Measurements from ENCODE around the gene MYCN.

DNA sequence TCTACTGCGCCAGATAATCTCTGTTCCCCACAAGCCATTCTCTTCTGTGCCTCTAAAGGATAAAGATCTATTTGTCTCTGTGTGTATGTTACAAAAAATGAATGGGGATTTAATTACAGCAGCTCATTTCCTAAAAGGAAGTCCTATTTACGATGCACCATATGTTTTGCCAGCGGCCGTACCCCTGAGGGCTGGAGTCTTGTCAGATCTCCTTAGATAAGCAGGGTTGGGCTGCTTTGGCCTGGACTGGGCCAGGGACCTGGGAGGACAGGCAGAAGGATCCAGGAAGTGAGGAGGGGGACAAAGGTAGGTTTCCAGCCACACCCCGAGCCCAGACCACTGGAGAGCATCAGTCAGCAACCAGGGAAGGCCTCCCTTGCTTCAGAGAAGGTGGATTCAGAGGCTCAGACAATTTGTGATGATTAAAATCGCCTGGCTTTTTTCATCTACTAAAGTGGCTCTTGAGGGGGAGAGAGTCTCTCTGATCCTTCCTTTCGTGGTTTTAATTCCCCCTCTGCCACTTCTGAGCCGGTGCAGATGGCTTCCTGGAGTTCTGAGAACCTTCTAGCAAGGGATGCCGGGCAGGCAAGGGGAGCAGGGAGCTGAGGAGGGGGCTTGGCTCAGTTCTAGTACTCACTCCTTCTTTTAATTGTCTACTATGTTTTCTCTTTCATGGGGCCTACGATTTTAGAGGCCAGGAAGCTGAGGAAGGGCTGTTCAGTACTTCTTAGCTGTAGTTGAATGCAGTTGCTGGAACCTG lies 42.1 kb downstream of the MYCN start:
- TF ChIP-seq CEBPB (IDR thresholded peaks at IDR 0.05) (no peak), EP300 (IDR thresholded peaks at IDR 0.05; ENCODE audit: borderline replicate concordance) (no peak), YY1 (IDR thresholded peaks at IDR 0.05; ENCODE audit: low read depth) (no peak), TAF1 (IDR thresholded peaks at IDR 0.05; ENCODE audit: low read depth) (no peak)

Measured in Ishikawa (cell line).